ENCODE measurements around the gene KRTAP10-4.

DNA sequence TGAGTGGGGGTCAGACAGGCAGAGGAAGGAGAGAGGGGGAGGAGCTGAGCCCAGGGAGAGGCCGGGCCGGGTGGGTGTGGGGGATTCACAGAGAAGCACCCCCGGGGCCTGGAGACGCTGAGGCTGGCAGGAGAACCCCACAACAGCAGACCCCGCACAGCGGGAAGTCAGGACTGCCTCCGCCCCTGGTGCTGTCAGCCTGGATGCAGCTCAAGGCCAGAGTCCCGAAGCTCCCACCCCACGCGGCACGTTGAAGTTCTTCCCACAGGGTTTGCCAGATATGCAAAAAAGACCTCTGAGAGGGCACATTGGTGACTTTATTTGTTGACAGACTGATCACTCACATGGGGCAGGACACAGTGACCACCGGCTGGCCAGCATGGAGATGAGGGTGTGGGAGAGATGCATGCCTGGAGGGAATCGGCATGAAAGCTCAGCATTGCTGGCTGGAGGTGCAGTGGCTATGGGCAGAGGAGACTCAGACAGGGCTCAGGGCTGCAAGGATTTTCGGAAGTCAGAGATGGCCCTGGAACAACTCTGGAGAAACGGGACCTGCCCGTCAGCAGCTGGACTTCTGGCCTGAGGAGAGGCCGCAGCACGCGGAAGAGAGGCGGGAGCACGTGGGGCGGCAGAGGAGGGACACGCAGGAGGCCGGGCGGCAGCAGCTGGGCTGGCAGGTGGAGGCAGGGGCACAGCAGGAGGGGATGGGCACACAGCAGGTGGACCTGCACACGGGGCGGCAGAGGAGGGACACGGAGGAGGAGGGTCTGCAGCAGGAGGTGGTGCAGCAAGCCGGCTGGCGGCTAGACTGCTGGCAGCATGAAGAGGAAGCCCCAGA, 15.8 kb upstream of the KRTAP10-4 start:
- TF ChIP-seq POLR2AphosphoS5 (IDR thresholded peaks at IDR 0.05) (no peak), POLR2A (IDR thresholded peaks at IDR 0.05) (no peak), EP300 (IDR thresholded peaks at IDR 0.05) (no peak)
- TF ChIP-seq, protein P1, sequence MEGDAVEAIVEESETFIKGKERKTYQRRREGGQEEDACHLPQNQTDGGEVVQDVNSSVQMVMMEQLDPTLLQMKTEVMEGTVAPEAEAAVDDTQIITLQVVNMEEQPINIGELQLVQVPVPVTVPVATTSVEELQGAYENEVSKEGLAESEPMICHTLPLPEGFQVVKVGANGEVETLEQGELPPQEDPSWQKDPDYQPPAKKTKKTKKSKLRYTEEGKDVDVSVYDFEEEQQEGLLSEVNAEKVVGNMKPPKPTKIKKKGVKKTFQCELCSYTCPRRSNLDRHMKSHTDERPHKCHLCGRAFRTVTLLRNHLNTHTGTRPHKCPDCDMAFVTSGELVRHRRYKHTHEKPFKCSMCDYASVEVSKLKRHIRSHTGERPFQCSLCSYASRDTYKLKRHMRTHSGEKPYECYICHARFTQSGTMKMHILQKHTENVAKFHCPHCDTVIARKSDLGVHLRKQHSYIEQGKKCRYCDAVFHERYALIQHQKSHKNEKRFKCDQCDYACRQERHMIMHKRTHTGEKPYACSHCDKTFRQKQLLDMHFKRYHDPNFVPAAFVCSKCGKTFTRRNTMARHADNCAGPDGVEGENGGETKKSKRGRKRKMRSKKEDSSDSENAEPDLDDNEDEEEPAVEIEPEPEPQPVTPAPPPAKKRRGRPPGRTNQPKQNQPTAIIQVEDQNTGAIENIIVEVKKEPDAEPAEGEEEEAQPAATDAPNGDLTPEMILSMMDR (IDR thresholded peaks at IDR 0.05): no peak
